HCT116 (cell line): ENCODE results near the gene ADARB1. TPM values are rescaled to one million over a fixed set of nuclear protein-coding genes. Genes with fewer than 3 reads are reported as not detected.

Source experiments
- ATAC-seq: fragments of 200-7000 bp; cut with Tn5 transposase; 2 replicates; pipeline ENCODE4 v1.9.1; 2020; ENCODE audit warnings: mild to moderate bottlenecking, moderate library complexity
- Bru-seq: library from RNA; stranded (reverse); fragments of 400-500 nt; gene quantifications from one replicate; lab custom pipeline; 2021; lab: Mats Ljungman, UMichigan
- BruChase-seq, 2 experiments: library from RNA; stranded (reverse); fragments of 400-500 nt; gene quantifications; one replicate each; lab custom pipeline; 2021; lab: Mats Ljungman, UMichigan
- BruUV-seq: library from RNA; stranded (reverse); fragments of 400-500 nt; replicated peaks from 2 replicates; lab custom pipeline; 2021; lab: Mats Ljungman, UMichigan
- CTCF ChIA-PET: fragments of 300-600 bp; sonication (Branson Sonifier 250); formaldehyde crosslinking; loops from one replicate; lab custom pipeline; 2021; ENCODE audit warnings: antibody characterized with exemption; lab: Charles Lee
- POLR2A ChIA-PET: fragments of 300-600, 350-600 bp; sonication (Branson Sonifier 250); formaldehyde crosslinking; loops from one replicate; lab custom pipeline; 2021; ENCODE audit warnings: antibody characterized with exemption; lab: Charles Lee
- RAD21 ChIA-PET, 2 experiments: fragments of 300-600 bp; sonication (Branson Sonifier 250); formaldehyde crosslinking; loops; one replicate each; lab custom pipeline; 2023; ENCODE audit warnings: low total read pairs in 2 of 2; ENCODE audit not compliant: uncharacterized antibody in 2 of 2, unreplicated experiment in 2 of 2, low non-redundant PET in 1 of 2; lab: Charles Lee
- DNase-seq: peaks from one replicate; pipeline ENCODE4 v3.0.0-alpha.2; 2010; ENCODE audit warnings: low read depth, low spot score
- H2AFZ ChIP-seq: fragments of 200-600 bp; shearing (Covaris generic), sonication (generic); 2 replicates; pipeline ENCODE4 v1.6.1; 2017; ENCODE audit warnings: low read depth, mixed run types, mixed read lengths, antibody characterized with exemption, low read length; ENCODE audit not compliant: poor library complexity, severe bottlenecking
- H3K27ac ChIP-seq: 2 replicates; pipeline ENCODE4 v1.5.1; 2012; ENCODE audit warnings: low read depth, low read length
- H3K27me3 ChIP-seq: fragments of 200-600 bp; sonication (generic); 2 replicates; pipeline ENCODE4 v1.6.1; 2016; ENCODE audit warnings: mixed run types, low read length, mixed read lengths; ENCODE audit not compliant: insufficient read depth
- H3K36me3 ChIP-seq, 2 experiments: fragments of 200-500 bp in 1 of 2; fragments of 200-600 bp in 1 of 2; sonication (Bioruptor generic) in 1 of 2; sonication (generic) in 1 of 2; 2 replicates each; pipeline versions ENCODE4 v1.5.1 to v1.6.1; 2014 to 2016; ENCODE audit warnings: low read length in 2 of 2, inconsistent platforms in 1 of 2, mixed read lengths in 1 of 2, mixed run types in 1 of 2; ENCODE audit not compliant: insufficient read depth in 2 of 2, control insufficient read depth in 1 of 2
- H3K4me1 ChIP-seq, 2 experiments: fragments of 200-600 bp in 1 of 2; sonication (generic) in 1 of 2; 2 replicates each; pipeline versions ENCODE4 v1.5.1 to v1.6.1; 2012 to 2017; ENCODE audit warnings: low read length in 2 of 2, inconsistent platforms in 1 of 2, mild to moderate bottlenecking in 1 of 2, mixed read lengths in 1 of 2, mixed run types in 1 of 2, moderate library complexity in 1 of 2; ENCODE audit not compliant: insufficient read depth in 2 of 2, control insufficient read depth in 1 of 2
- H3K4me2 ChIP-seq: fragments of 200-600 bp; sonication (generic); 2 replicates; pipeline ENCODE4 v1.6.1; 2017; ENCODE audit warnings: mixed run types, low read length, mixed read lengths
- H3K4me3 ChIP-seq, 2 experiments: fragments of 200-600 bp in 1 of 2; sonication (generic) in 1 of 2; replicated peaks in 1 of 2; 2 replicates each; pipeline ENCODE4 v1.5.1; 2011 to 2016; ENCODE audit warnings: low read length in 2 of 2, control low read depth in 1 of 2, low read depth in 1 of 2, mild to moderate bottlenecking in 1 of 2, mixed read lengths in 1 of 2, mixed run types in 1 of 2
- H3K79me2 ChIP-seq: fragments of 200-600 bp; sonication (generic); 2 replicates; pipeline ENCODE4 v1.6.1; 2017; ENCODE audit warnings: mild to moderate bottlenecking, mixed run types, low read length, moderate library complexity, mixed read lengths; ENCODE audit not compliant: insufficient read depth
- H3K9ac ChIP-seq: fragments of 200-600 bp; sonication (generic); 2 replicates; pipeline ENCODE4 v1.6.1; 2016; ENCODE audit warnings: low read length, mixed read lengths
- H3K9me2 ChIP-seq: fragments of 200-600 bp; sonication (generic), shearing (Covaris generic); 2 replicates; pipeline ENCODE4 v1.6.1; 2017; ENCODE audit warnings: mixed run types, mild to moderate bottlenecking, moderate library complexity; ENCODE audit not compliant: insufficient read depth
- H3K9me3 ChIP-seq, 2 experiments: fragments of 200-500 bp in 1 of 2; fragments of 200-600 bp in 1 of 2; sonication (Bioruptor generic) in 1 of 2; sonication (generic) in 1 of 2; 2 replicates each; pipeline ENCODE4 v1.6.1; 2014 to 2017; ENCODE audit warnings: low read length in 2 of 2, mixed read lengths in 2 of 2, inconsistent platforms in 1 of 2, low read depth in 1 of 2, mild to moderate bottlenecking in 1 of 2, mixed run types in 1 of 2, moderate library complexity in 1 of 2; ENCODE audit not compliant: control insufficient read depth in 1 of 2, insufficient read depth in 1 of 2
- H4K20me1 ChIP-seq: fragments of 200-600 bp; sonication (generic), shearing (Covaris generic); 2 replicates; pipeline ENCODE4 v1.6.1; 2017; ENCODE audit warnings: mixed run types, mild to moderate bottlenecking, moderate library complexity; ENCODE audit not compliant: insufficient read depth
- ATF3 ChIP-seq: IDR thresholded peaks from 2 replicates; pipeline ENCODE4 v1.6.1; 2012
- CEBPB ChIP-seq: IDR thresholded peaks from 2 replicates; pipeline ENCODE4 v1.6.1; 2012; ENCODE audit warnings: low read depth
- CTCF ChIP-seq, 3 experiments: fragments of 200-600 bp in 1 of 3; sonication (generic) in 1 of 3; IDR thresholded peaks in 2 of 3; conservative IDR thresholded peaks in 1 of 3; 2 replicates each; pipeline ENCODE4 v1.5.1; 2012 to 2017; ENCODE audit warnings: low read depth in 2 of 3, low read length in 2 of 3, antibody characterized with exemption in 1 of 3, borderline replicate concordance in 1 of 3, control low read depth in 1 of 3, mild to moderate bottlenecking in 1 of 3, mixed read lengths in 1 of 3, mixed run types in 1 of 3, moderate library complexity in 1 of 3; ENCODE audit not compliant: insufficient read depth in 1 of 3
- EGR1 ChIP-seq: IDR thresholded peaks from 2 replicates; pipeline ENCODE4 v1.6.1; 2012; ENCODE audit warnings: low read depth
- ELF1 ChIP-seq: IDR thresholded peaks from 2 replicates; pipeline ENCODE4 v1.6.1; 2012; ENCODE audit warnings: low read depth, borderline replicate concordance
- EZH2 ChIP-seq: fragments of 200-600 bp; sonication (generic); IDR thresholded peaks from 2 replicates; pipeline ENCODE4 v1.6.1; 2017; ENCODE audit warnings: antibody characterized with exemption, mixed run types
- EZH2phosphoT487 ChIP-seq: fragments of 200-600 bp; IDR thresholded peaks from 2 replicates; pipeline ENCODE4 v1.6.1; 2018; ENCODE audit warnings: antibody characterized with exemption, borderline replicate concordance
- FOSL1 ChIP-seq: IDR thresholded peaks from 2 replicates; pipeline ENCODE4 v1.6.1; 2012; ENCODE audit warnings: low read depth
- JUND ChIP-seq: IDR thresholded peaks from 2 replicates; pipeline ENCODE4 v1.6.1; 2012
- POLR2A ChIP-seq: IDR thresholded peaks from 2 replicates; pipeline ENCODE4 v1.7.0; 2011; ENCODE audit warnings: borderline replicate concordance; ENCODE audit not compliant: insufficient read depth, insufficient read length; ENCODE audit errors: extremely low read depth
- POLR2AphosphoS5 ChIP-seq: IDR thresholded peaks from 2 replicates; pipeline ENCODE4 v1.6.1; 2011; ENCODE audit warnings: mild to moderate bottlenecking, low read depth, low read length, moderate library complexity
- RAD21 ChIP-seq: IDR thresholded peaks from 2 replicates; pipeline ENCODE4 v1.6.1; 2012; ENCODE audit warnings: low read depth, mild to moderate bottlenecking
- REST ChIP-seq: IDR thresholded peaks from 2 replicates; pipeline ENCODE4 v1.6.1; 2012; ENCODE audit warnings: low read depth
- SP1 ChIP-seq: IDR thresholded peaks from 2 replicates; pipeline ENCODE4 v1.6.1; 2012; ENCODE audit warnings: low read depth
- ZBTB33 ChIP-seq: IDR thresholded peaks from 2 replicates; pipeline ENCODE4 v1.6.1; 2011; ENCODE audit warnings: mild to moderate bottlenecking, low read length, moderate library complexity; ENCODE audit not compliant: insufficient replicate concordance; ENCODE audit errors: extremely low read depth
- ZFX ChIP-seq: fragments of 450-650 bp; IDR thresholded peaks from 2 replicates; pipeline ENCODE4 v1.6.1; 2017
- ZNF274 ChIP-seq: fragments of 200-500 bp; sonication (Bioruptor generic); IDR thresholded peaks from 2 replicates; pipeline ENCODE4 v1.6.1; 2014; ENCODE audit warnings: mild to moderate bottlenecking, low read depth, low read length, inconsistent platforms
- intact Hi-C: fragments of 100-400 bp; cut with micrococcal nuclease; formaldehyde crosslinking; loops from 2 replicates; pipeline ENCODE4 v1.10.0; 2022
- long read RNA-seq: library from polyadenylated mRNA; unstranded; transcript quantifications from one replicate; pipeline ENCODE4 v2.0.0, GENCODE V29; 2021; ENCODE audit not compliant: unreplicated experiment
- polyA plus RNA-seq: library from polyadenylated mRNA; unstranded; fragments of >200 nt; gene quantifications from 2 replicates; pipeline ENCODE4 v1.2.1, GENCODE V29; 2012; ENCODE audit warnings: missing spikeins
- total RNA-seq: library from RNA; stranded (reverse); gene quantifications from one replicate; pipeline ENCODE4 v1.2.1, GENCODE V29; 2021; ENCODE audit not compliant: unreplicated experiment

Gene ADARB1
- total RNA-seq (13.5 TPM), Bru-seq, nascent RNA (percentile 61 among the genes with signal in this experiment), BruChase-seq, experiment 1, labeled RNA remaining after a 6-hour chase (percentile 63 among the genes with signal in this experiment), BruChase-seq, experiment 2, labeled RNA remaining after a 2-hour chase (percentile 65 among the genes with signal in this experiment)
- 6.1 and 7.0 TPM in 2 replicates for polyA plus RNA-seq
- long read RNA-seq, full-length matches to known transcripts = 7 of 39 reads
- long read RNA-seq, partial matches to known transcripts = 11 of 39 reads
- long read RNA-seq, other reads (novel, unspliced or antisense) = 21 of 39 reads

GRCh38 chr21:45074048-45074817 lies at the start of gene ADARB1:
Gene ADARB1 (plus strand): TSS chr21:45074580. CDS start chr21:45171657, 97,077 bp downstream.
- Histone ChIP-seq H3K27ac (peak within 1 kb of the TSS; percentile 83), H3K9ac (peak within 1 kb of the TSS; percentile 77), H4K20me1 (no peaks in the 10 kb centered on the region), H3K27me3 (no peaks in the 10 kb centered on the region), H3K4me2 (peak within 1 kb of the TSS; percentile 86), H3K9me2 (no peaks in the 10 kb centered on the region), H3K9me3 (no peaks in the 10 kb centered on the region), H3K36me3 (no peaks in the 10 kb centered on the region), H2AFZ (no peak within 1 kb of the TSS), H3K4me1 (peaks cover 7 to 14% of the 10 kb centered on the region in 2 experiments), H3K79me2 (peaks cover 19% of the 10 kb centered on the region; the same call in 1 of the 2 replicates), H3K4me3 (peak within 1 kb of the TSS; percentile 65 to 74)
- RAD21 ChIA-PET = no interaction called here
- DNase-seq (no peak), ATAC-seq (peak; percentile 78)
- intact Hi-C loops = no loop called here
- CTCF ChIA-PET = interaction anchor here (0.9 kb wide), 1 partner anchor 28 kb away, joined by 3 read pairs; no protein-coding TSS in a partner anchor
- POLR2A ChIA-PET = no interaction called here
- no TSS peak for BruUV-seq
- TF ChIP-seq CEBPB (no peak), SP1 (0 out of 2 replicates have a peak, but pooled peaks have one; percentile 2), CTCF (IDR thresholded peaks at IDR 0.05 in 2 of 3, conservative IDR thresholded peaks at IDR 0.05 in 1 of 3; ENCODE audit: borderline replicate concordance in 1 of 3, insufficient read depth in 1 of 3, low read depth in 2 of 3, low read length in 2 of 3) (no peak), JUND (no peak), ATF3 (no peak), ZBTB33 (no peak), ELF1 (no peak), EZH2phosphoT487 (no peak), ZNF274 (no peak), POLR2A (peak; percentile 49), REST (no peak), FOSL1 (no peak), RAD21 (no peak), EZH2 (no peak), EGR1 (0 out of 2 replicates have a peak, but pooled peaks have one; percentile 12), ZFX (peak; percentile 26; the same call in 1 of the 2 replicates), POLR2AphosphoS5 (peak; percentile 87)
